ENCODE data around the gene TMEM179B. TPM values are rescaled to one million over a fixed set of nuclear protein-coding genes. Genes with fewer than 3 reads are reported as not detected.
"Not testable (repeated sequence)": the region's sequence is repeated elsewhere in the genome, so short reads cannot be mapped to it uniquely, and the experiment has no call there.

TMEM179B gene
- total and polyA plus RNA-seq, 8 donors: 43.9 to 58.7 (median 51.3) TPM

DNA sequence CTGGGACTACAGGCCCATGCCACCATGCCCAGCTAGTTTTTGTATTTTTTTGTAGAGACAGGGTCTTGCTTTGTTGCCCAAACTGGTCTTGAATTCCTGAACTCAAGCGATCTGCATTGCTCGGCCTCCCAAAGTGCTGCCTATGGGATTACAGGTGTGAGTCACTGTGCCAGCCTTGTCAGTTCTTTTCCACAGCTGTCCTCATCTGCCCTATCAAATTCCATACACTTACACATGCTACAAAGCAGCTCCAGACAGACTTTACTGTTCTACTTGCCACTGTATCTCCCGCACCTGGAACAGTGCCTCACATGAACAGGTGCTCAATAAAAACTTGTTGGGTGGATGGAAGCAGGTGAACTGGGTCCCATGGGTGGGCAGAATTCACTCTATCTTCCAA lies 36.5 kb downstream of the TMEM179B start:
- Histone ChIP-seq H3K27ac (no peak overlapping the region), H3K4me1 (peaks cover 0 to under 1% of the 10 kb centered on the region in 2 donors), H3K9me3 (no peaks in the 10 kb centered on the region), H3K27me3 (no peaks in the 10 kb centered on the region), H3K4me3 (no peak overlapping the region), H3K36me3 (peaks cover 4 to 99% of the 10 kb centered on the region in 2 donors)
- intact Hi-C loops (cut with DNase I): no loop called here
- TF ChIP-seq, protein P1, sequence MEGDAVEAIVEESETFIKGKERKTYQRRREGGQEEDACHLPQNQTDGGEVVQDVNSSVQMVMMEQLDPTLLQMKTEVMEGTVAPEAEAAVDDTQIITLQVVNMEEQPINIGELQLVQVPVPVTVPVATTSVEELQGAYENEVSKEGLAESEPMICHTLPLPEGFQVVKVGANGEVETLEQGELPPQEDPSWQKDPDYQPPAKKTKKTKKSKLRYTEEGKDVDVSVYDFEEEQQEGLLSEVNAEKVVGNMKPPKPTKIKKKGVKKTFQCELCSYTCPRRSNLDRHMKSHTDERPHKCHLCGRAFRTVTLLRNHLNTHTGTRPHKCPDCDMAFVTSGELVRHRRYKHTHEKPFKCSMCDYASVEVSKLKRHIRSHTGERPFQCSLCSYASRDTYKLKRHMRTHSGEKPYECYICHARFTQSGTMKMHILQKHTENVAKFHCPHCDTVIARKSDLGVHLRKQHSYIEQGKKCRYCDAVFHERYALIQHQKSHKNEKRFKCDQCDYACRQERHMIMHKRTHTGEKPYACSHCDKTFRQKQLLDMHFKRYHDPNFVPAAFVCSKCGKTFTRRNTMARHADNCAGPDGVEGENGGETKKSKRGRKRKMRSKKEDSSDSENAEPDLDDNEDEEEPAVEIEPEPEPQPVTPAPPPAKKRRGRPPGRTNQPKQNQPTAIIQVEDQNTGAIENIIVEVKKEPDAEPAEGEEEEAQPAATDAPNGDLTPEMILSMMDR (IDR thresholded peaks at IDR 0.05): no peak
- ATAC-seq: no peak
- DNase-seq: no peak

DNA sequence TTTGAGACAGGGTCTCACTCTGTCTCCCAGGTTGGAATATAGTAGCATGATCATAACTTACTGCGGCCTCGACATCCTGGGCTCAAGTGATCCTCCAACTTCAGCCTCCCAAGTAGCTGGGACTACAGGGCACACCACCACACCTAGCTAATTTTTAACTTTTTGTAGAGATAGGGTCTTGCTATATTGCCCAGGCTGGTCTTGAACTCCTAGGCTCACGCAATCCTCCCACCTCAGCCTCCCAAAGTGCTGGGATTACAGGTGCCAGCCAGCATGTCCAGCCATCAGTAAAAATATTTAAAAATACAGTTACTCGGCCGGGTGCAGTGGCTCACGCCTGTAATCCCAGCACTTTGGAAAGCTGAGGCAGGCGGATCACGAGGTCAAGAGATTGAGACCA lies 40.9 kb downstream of the TMEM179B start:
- H3K36me3 ChIP-seq: peaks cover 0 to 69% of the 10 kb centered on the region in 2 donors
- H3K27me3 ChIP-seq; H3K4me3 ChIP-seq; H3K27ac ChIP-seq; DNase-seq; H3K9me3 ChIP-seq; intact Hi-C loops (cut with DNase I); ATAC-seq: not testable (repeated sequence)
- peaks cover 8 to 34% of the 10 kb centered on the region in 2 donors for H3K4me1 ChIP-seq

DNA sequence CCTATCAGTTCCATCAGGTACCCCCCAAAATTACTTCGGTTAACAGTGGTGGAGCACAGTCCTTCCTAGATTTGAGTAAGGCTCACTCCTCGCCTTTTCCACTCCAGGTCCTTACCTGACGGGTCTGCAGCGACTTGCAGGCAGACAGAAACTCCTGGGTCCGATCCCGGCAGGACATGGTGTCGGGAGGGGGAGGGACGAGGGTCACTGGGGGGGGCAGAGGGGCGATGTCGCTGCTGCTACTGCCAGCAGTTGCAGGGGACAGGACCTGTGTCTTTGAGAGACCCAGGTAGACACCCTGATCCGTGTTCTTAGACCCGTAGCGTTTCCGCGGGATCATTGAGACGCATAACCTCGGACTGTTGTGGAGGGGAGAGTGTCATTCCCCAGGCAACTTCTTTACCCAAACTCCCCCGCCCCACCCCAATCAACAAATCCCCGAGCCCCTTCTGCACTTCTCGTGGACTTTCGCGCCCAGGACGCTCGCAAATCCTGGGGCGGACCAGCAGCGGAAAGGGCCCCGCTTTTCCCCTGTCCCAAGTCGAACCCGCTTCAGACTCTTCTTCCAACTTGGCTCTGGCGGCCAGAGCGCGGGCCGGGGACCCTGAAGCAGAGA lies 43.8 kb downstream of the TMEM179B start:
- peak in 1 of 4 donors; percentile 76 for DNase-seq
- ATAC-seq: no peak
- intact Hi-C loops (cut with DNase I): no loop called here

DNA sequence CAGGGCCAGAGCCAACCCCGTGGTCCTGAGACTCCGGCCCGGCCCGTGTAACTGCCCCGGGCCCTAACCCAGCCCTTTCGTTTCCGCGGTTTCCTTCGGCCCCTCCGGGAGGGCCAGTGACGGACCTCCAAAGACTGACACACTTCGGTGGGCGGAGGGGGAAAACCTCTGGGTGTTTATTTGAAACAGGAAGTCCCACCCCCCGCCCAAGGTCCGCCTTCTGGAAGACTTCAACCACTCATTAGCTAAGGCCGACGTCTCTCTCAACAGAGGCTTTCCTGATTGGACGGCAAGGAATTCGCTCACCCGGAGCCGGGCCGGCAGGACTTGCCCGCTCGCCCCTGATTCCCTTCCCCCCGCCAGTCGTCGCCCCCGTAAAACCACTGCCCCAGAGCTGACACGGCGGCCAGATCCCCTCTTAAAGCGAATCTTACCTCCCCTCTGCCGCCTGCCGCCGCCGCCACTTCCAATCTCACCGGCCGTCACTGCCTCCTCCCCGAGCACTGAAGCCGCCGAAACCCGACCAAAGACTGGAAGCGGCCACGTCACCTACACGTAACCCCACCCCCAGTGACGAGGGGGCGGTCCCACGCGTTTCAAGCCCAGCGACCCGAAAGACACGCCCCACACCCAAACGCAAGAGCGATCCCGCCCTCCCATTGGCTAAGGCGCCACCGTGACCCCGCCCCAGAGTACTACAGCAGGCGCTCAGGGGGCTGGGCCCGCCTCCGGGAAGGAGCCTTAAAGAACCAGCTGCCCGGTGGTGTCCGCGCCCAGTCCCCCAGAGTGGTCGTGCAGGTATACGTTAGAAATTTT lies 44.5 kb downstream of the TMEM179B start, which contains the start of gene STX5:
TSS of gene STX5 (minus strand) at position 532 of the 816 bp plus-strand sequence. CDS start 808 bp downstream, outside the sequence.
- no peaks in the 10 kb centered on the region for H3K9me3 ChIP-seq
- peak; percentile 99 to 100 (median 99) for DNase-seq
- ATAC-seq: peak; percentile 99
- H3K4me3 ChIP-seq: peak within 1 kb of the TSS; percentile 83 to 91
- peaks cover 0 to 62% of the 10 kb centered on the region in 2 donors for H3K36me3 ChIP-seq
- H3K27ac ChIP-seq: peak within 1 kb of the TSS; percentile 90 to 92
- intact Hi-C loops (cut with DNase I): no loop called here
- H3K27me3 ChIP-seq: no peaks in the 10 kb centered on the region
- H3K4me1 ChIP-seq: peaks cover 8 to 59% of the 10 kb centered on the region in 2 donors
- TF ChIP-seq, protein P1 (IDR thresholded peaks at IDR 0.05): no peak

More for the DNA sequence above, 43.8 kb downstream of the TMEM179B start:
- TF ChIP-seq, protein P1 (IDR thresholded peaks at IDR 0.05): no peak
- Histone ChIP-seq H3K27ac (peak overlapping the region; percentile 90 to 92), H3K9me3 (no peaks in the 10 kb centered on the region), H3K4me3 (peak overlapping the region; percentile 83 to 91), H3K36me3 (peaks cover 0 to 67% of the 10 kb centered on the region in 2 donors), H3K27me3 (no peaks in the 10 kb centered on the region), H3K4me1 (peaks cover 8 to 52% of the 10 kb centered on the region in 2 donors)

DNA sequence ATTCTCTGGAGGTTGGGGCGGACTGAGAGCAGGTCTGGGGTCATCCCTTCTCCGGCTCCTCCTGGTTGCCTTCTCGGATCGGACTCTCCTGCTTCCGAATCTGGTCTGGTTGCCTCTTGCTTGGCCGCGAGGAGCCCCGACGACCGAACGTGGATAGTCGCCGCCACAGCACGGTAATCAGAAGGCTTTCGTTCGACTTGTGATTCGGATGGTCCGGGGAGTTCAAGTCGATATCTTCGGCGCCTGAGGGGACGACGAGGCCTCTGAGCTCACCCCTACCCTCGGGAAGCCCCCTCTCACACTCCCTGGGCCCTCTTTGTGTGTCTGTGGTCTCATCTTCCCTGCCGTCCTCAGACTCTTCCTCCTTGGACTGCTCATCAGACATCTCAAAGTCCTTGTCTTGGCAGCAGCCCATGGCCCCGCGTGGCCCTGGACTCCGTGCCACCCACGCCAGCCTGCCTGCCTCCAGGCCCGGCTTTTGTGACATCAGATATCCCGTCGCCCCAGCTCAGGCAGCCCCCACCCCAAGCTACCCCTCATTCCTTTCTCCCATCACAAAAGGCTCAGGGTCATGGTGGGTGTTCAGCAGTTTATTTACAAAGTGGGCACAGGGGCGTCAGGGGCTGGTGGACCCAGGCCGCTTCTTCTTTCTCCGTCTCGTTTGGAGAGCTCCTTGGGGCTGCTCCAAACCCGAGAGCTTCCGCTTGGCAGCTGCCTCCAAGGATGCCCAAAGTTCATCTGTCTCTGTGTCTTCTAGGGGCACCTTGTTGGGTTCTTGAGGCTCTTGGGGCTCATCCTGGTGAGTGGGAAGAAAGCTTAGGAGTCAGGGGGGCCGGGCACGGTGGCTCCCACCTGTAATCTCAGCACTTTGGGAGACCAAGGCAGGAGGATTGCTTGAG lies 45.4 kb downstream of the TMEM179B start, which contains the start of gene TEX54:
TSS of gene TEX54 (minus strand) at position 506 of the 899 bp plus-strand sequence.
- no peaks in the 10 kb centered on the region for H3K9me3 ChIP-seq
- intact Hi-C loops (cut with DNase I): no loop called here
- peaks cover 0 to 54% of the 10 kb centered on the region in 2 donors for H3K36me3 ChIP-seq
- TF ChIP-seq, protein P1 (IDR thresholded peaks at IDR 0.05): no peak
- H3K27ac ChIP-seq: peak within 1 kb of the TSS; percentile 90 to 92
- H3K4me3 ChIP-seq: peak within 1 kb of the TSS; percentile 83 to 91
- ATAC-seq (peak; percentile 11), DNase-seq (peak in 1 of 4 donors; percentile 43)
- no peaks in the 10 kb centered on the region for H3K27me3 ChIP-seq
- H3K4me1 ChIP-seq: peaks cover 8 to 65% of the 10 kb centered on the region in 2 donors
